ENCODE results near the gene SNRNP200.

Gene SNRNP200

DNA sequence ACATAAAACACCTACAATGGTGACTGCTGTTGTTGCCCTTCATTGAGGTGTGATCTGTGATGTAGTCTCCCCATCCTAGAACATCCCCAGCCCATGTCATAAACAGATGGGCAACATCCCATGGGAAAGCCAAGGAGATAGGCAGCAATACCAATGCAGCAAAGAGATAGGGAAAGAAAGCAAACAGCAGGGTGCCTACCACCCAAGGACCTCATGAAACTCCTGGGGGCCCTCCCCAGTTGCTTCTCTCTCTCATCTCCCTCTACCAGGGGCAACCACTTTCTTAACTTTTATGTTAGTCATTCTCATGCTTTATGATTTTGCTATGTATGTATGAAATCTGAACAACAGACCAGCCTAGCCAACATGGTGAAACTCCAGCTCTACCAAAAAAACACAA is 11.7 kb upstream of the SNRNP200 start:
- Histone ChIP-seq H3K36me3 (no peaks in the 10 kb centered on the region), H3K27me3 (no peaks in the 10 kb centered on the region), H3K9me3 (no peaks in the 10 kb centered on the region), H3K4me3 (ENCODE audit: low read depth, low read length) (no peak overlapping the region), H3K4me1 (no peaks in the 10 kb centered on the region; the same call in 1 of the 2 replicates)
- TF ChIP-seq, protein P1, sequence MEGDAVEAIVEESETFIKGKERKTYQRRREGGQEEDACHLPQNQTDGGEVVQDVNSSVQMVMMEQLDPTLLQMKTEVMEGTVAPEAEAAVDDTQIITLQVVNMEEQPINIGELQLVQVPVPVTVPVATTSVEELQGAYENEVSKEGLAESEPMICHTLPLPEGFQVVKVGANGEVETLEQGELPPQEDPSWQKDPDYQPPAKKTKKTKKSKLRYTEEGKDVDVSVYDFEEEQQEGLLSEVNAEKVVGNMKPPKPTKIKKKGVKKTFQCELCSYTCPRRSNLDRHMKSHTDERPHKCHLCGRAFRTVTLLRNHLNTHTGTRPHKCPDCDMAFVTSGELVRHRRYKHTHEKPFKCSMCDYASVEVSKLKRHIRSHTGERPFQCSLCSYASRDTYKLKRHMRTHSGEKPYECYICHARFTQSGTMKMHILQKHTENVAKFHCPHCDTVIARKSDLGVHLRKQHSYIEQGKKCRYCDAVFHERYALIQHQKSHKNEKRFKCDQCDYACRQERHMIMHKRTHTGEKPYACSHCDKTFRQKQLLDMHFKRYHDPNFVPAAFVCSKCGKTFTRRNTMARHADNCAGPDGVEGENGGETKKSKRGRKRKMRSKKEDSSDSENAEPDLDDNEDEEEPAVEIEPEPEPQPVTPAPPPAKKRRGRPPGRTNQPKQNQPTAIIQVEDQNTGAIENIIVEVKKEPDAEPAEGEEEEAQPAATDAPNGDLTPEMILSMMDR (IDR thresholded peaks at IDR 0.05; ENCODE audit: low read depth, low read length), result no peak
- DNase-seq, result no peak

DNA sequence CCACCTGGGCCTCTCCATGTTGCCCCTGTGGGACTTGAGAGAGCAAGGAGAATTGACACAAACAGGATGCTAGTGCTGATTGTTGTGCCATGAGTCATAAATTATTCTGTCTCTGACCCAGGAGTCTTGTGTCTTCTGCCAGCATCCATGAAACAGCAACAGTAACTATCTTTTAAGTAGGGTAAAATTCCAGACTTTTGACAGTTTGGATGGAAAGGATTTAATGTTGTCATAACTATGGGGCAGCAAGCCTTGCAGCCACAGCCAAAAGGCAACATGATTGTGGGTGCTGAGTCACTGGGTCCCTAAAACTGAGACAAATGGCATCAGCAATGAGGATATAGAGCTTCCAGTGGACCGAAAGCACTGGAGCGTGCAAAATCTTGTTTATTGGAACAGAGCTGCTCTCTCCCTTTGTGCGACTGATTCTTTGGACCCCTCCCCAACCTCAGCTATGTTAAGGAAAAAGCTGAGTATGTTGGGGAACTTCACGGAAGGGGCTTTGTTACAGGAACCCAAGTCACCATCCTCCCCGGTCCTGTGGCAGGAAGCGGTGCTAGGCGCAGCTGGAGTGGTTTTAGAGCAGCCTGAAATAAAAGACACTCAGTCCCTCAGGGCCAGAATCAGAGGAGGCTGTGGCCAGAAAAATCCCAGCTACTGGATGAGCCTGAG is 10.2 kb upstream of the SNRNP200 start:
- no peaks in the 10 kb centered on the region for H3K9me3 ChIP-seq
- H3K4me1 ChIP-seq, result no peaks in the 10 kb centered on the region; the same call in 1 of the 2 replicates
- H3K27me3 ChIP-seq, result no peaks in the 10 kb centered on the region
- TF ChIP-seq, protein P1 (IDR thresholded peaks at IDR 0.05; ENCODE audit: low read depth, low read length), result no peak
- H3K4me3 ChIP-seq (ENCODE audit: low read depth, low read length), result no peak overlapping the region
- no peaks in the 10 kb centered on the region for H3K36me3 ChIP-seq
- DNase-seq, result no peak

DNA sequence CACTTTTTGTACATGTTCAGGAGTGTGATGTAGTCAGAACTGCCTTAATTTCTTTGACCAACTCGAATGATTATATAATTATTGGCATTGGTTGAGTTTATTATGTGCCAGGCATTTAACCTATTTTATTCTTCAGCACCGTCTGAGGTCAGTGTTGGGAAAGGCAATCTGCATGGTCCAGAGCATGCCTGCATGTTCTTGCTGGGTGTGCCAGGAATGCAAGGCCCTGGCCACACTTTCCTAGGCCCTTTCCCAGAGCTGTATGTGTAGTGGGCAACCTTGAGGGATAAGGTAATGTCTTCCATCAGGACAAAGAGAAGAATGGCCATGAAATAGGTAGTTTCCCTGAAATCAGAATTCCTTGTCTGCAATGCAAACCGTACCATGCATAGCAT is 9.7 kb upstream of the SNRNP200 start:
- no peaks in the 10 kb centered on the region; the same call in 1 of the 2 replicates for H3K4me1 ChIP-seq
- no peaks in the 10 kb centered on the region for H3K36me3 ChIP-seq

DNA sequence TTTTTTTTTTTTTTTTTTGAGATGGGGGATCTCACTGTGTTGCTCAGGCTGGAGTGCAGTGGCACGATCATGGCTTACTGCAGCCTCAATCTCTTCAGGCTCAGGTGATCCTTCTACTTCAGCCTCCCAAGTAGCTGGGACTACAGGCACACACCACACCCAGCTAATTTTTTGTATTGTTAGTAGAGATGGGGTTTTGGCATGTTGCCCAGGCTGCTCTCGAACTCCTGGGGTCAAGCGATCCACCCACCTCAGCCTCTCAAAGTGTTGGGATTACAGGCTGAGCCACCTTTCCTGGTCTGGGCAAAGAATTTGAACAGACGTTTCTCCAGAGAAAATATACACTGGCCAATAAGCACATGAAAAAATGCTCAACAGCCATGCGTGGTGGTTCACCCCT is 2.9 kb upstream of the SNRNP200 start:
- DNase-seq, result no peak
- TF ChIP-seq, protein P1 (IDR thresholded peaks at IDR 0.05; ENCODE audit: low read depth, low read length), result no peak
- no peaks in the 10 kb centered on the region for H3K9me3 ChIP-seq
- peaks cover 5% of the 10 kb centered on the region for H3K36me3 ChIP-seq
- no peak overlapping the region for H3K4me3 ChIP-seq (ENCODE audit: low read depth, low read length)
- no peaks in the 10 kb centered on the region; the same call in 1 of the 2 replicates for H3K4me1 ChIP-seq
- no peaks in the 10 kb centered on the region for H3K27me3 ChIP-seq

More for the DNA sequence above, 9.7 kb upstream of the SNRNP200 start:
- Histone ChIP-seq H3K9me3 (no peaks in the 10 kb centered on the region), H3K4me3 (ENCODE audit: low read depth, low read length) (no peak overlapping the region), H3K27me3 (no peaks in the 10 kb centered on the region)
- TF ChIP-seq, protein P1 (IDR thresholded peaks at IDR 0.05; ENCODE audit: low read depth, low read length), result no peak
- no peak for DNase-seq

DNA sequence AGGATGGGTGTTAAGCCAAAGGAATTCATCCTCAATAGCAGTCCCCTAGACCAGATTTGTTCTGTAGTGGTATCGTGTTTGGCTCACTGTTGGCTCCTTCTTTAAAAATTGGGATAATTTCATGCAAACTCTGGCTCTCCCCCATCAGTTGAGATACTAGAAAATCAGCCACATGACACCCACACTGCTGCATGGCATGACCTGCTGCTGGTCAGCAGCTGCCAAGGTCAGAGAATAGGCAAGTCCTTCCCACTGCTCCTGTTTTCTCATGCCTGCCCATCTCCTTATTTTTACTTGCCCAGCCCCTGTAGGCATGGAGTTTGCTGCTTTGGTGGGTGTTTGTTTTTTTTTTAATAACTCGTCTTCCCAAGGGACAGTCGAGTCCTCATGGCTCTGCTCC is 1.0 kb upstream of the SNRNP200 start:
- Histone ChIP-seq H3K4me3 (ENCODE audit: low read depth, low read length) (peak overlapping the region; percentile 97), H3K9me3 (no peaks in the 10 kb centered on the region), H3K36me3 (peaks cover 24% of the 10 kb centered on the region), H3K4me1 (no peaks in the 10 kb centered on the region; the same call in 1 of the 2 replicates), H3K27me3 (no peaks in the 10 kb centered on the region)
- DNase-seq, result no peak
- TF ChIP-seq, protein P1 (IDR thresholded peaks at IDR 0.05; ENCODE audit: low read depth, low read length), result no peak

DNA sequence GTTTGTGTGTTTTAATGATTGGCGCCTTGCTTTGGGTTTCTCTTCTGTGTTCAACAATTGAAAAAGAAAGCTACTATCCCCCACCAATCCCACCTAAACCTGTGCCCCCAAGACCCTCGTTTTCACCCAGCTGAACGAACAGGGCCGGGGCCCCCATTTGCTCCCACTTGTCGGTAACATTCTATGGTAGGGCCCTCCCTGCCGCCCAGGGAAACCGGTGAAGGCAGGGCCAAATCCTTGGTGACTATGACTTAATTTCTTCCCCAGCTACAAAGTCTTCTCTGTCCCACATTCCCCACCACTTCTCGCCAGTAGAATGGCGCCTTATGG is 598 bp upstream of the SNRNP200 start:
- DNase-seq, result no peak
- peaks cover 28% of the 10 kb centered on the region for H3K36me3 ChIP-seq
- H3K4me1 ChIP-seq, result no peaks in the 10 kb centered on the region; the same call in 1 of the 2 replicates
- TF ChIP-seq, protein P1 (IDR thresholded peaks at IDR 0.05; ENCODE audit: low read depth, low read length), result no peak
- peak overlapping the region; percentile 97 for H3K4me3 ChIP-seq (ENCODE audit: low read depth, low read length)
- no peaks in the 10 kb centered on the region for H3K9me3 ChIP-seq
- no peaks in the 10 kb centered on the region for H3K27me3 ChIP-seq
